SK-N-SH (cell line): Measurements from ENCODE around the gene RFPL4A.

ENCODE experiments used
- CHD2 ChIP-seq: fragments of 150-350 bp; IDR thresholded peaks from 2 replicates; pipeline ENCODE4 v1.6.1; 2018; ENCODE audit warnings: low read length; ENCODE audit not compliant: partially characterized antibody
- REST ChIP-seq: IDR thresholded peaks from 2 replicates; pipeline ENCODE4 v1.6.1; 2012; ENCODE audit warnings: mild to moderate bottlenecking, low read depth, low read length, moderate library complexity
- SMC3 ChIP-seq: IDR thresholded peaks from 2 replicates; pipeline ENCODE4 v1.6.1; 2012; ENCODE audit warnings: low read depth, low read length, improper control_type of control experiment
- TF ChIP-seq, protein P1 (sequence below): fragments of 200-600 bp; sonication (generic); IDR thresholded peaks from 2 replicates; pipeline ENCODE4 v1.6.1; 2017; ENCODE audit warnings: antibody characterized with exemption, mild to moderate bottlenecking, moderate library complexity

GRCh38 chr19:55723491-55723890 is 35.4 kb upstream of the RFPL4A start:
- TF ChIP-seq, protein P1, sequence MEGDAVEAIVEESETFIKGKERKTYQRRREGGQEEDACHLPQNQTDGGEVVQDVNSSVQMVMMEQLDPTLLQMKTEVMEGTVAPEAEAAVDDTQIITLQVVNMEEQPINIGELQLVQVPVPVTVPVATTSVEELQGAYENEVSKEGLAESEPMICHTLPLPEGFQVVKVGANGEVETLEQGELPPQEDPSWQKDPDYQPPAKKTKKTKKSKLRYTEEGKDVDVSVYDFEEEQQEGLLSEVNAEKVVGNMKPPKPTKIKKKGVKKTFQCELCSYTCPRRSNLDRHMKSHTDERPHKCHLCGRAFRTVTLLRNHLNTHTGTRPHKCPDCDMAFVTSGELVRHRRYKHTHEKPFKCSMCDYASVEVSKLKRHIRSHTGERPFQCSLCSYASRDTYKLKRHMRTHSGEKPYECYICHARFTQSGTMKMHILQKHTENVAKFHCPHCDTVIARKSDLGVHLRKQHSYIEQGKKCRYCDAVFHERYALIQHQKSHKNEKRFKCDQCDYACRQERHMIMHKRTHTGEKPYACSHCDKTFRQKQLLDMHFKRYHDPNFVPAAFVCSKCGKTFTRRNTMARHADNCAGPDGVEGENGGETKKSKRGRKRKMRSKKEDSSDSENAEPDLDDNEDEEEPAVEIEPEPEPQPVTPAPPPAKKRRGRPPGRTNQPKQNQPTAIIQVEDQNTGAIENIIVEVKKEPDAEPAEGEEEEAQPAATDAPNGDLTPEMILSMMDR, result no peak
- TF ChIP-seq SMC3 (no peak), CHD2 (no peak), REST (no peak)
